GM19025 (cell line): ENCODE data around the gene CEP55.
"Not testable (repeated sequence)": the region's sequence is repeated elsewhere in the genome, so short reads cannot be mapped to it uniquely, and the experiment has no call there.

Experiments used
- ATAC-seq: cut with Tn5 transposase; IDR thresholded peaks from one replicate; pipeline ENCODE4 v1.9.1; 2021; ENCODE audit warnings: mild to moderate bottlenecking, low read depth, moderate library complexity; ENCODE audit not compliant: unreplicated experiment

CEP55 gene

GRCh38 chr10:93505075-93505474 lies 8.7 kb downstream of the CEP55 start:
- ATAC-seq: no peak

GRCh38 chr10:93509816-93510215 lies 13.4 kb downstream of the CEP55 start:
- no peak for ATAC-seq

GRCh38 chr10:93512565-93512964 lies 16.2 kb downstream of the CEP55 start:
- no peak for ATAC-seq

- no peak for ATAC-seq
These were observed 16.7 kb downstream of the CEP55 start for GRCh38 chr10:93513091-93513490.

- no peak for ATAC-seq
These were observed 18.1 kb downstream of the CEP55 start for GRCh38 chr10:93514521-93514920.

- no peak for ATAC-seq
These were observed 18.9 kb downstream of the CEP55 start for GRCh38 chr10:93515071-93516005.

GRCh38 chr10:93516006-93516380 lies 19.6 kb downstream of the CEP55 start:
- no peak for ATAC-seq

- no peak for ATAC-seq
These were observed 22.1 kb downstream of the CEP55 start for GRCh38 chr10:93518531-93518930.

GRCh38 chr10:93535293-93535692 lies 38.9 kb downstream of the CEP55 start:
- ATAC-seq: no peak

- not testable (repeated sequence) for ATAC-seq
These were observed 44.5 kb downstream of the CEP55 start for GRCh38 chr10:93540871-93541270.

- no peak for ATAC-seq
These were observed 45.3 kb downstream of the CEP55 start for GRCh38 chr10:93541402-93542357.

GRCh38 chr10:93542358-93542791 lies 46.0 kb downstream of the CEP55 start:
- no peak for ATAC-seq

GRCh38 chr10:93546995-93547394 lies 50.6 kb downstream of the CEP55 start:
- not testable (repeated sequence) for ATAC-seq

GRCh38 chr10:93547522-93547921 lies 51.1 kb downstream of the CEP55 start:
- ATAC-seq: no peak

- ATAC-seq: no peak
These were observed 52.1 kb downstream of the CEP55 start for GRCh38 chr10:93548376-93549071.

- no peak for ATAC-seq
These were observed 54.2 kb downstream of the CEP55 start for GRCh38 chr10:93550606-93551005.

- ATAC-seq: no peak
These were observed 56.4 kb downstream of the CEP55 start for GRCh38 chr10:93552780-93553179.

GRCh38 chr10:93553482-93554315 lies 57.3 kb downstream of the CEP55 start:
- ATAC-seq: no peak

GRCh38 chr10:93554316-93554663 lies 57.9 kb downstream of the CEP55 start:
- no peak for ATAC-seq
